DOHH2 (cell line): Measurements from ENCODE around the gene KIT.

Experiments
- H3F3A ChIP-seq: fragments of 200-600 bp; sonication (generic), shearing (Covaris generic); 2 replicates; pipeline ENCODE4 v1.6.0; 2016; ENCODE audit warnings: antibody characterized with exemption, mild to moderate bottlenecking; ENCODE audit not compliant: control insufficient read depth, insufficient read depth
- H3K27ac ChIP-seq: fragments of 200-600 bp; sonication (generic); 2 replicates; pipeline ENCODE4 v1.5.1; 2014; ENCODE audit warnings: low read depth, mild to moderate bottlenecking, low read length, moderate library complexity
- H3K27me3 ChIP-seq: fragments of 200-600 bp; sonication (generic); 2 replicates; pipeline ENCODE4 v1.6.1; 2014; ENCODE audit warnings: mild to moderate bottlenecking, low read length, mixed read lengths; ENCODE audit not compliant: control insufficient read depth
- H3K36me3 ChIP-seq: fragments of 200-600 bp; sonication (generic); 2 replicates; pipeline ENCODE4 v1.6.1; 2014; ENCODE audit warnings: mild to moderate bottlenecking, low read length, moderate library complexity, mixed read lengths; ENCODE audit not compliant: control insufficient read depth
- H3K4me1 ChIP-seq: fragments of 200-600 bp; sonication (generic); 2 replicates; pipeline ENCODE4 v1.6.1; 2014; ENCODE audit warnings: mild to moderate bottlenecking, low read length, mixed read lengths; ENCODE audit not compliant: control insufficient read depth
- H3K4me2 ChIP-seq: fragments of 200-600 bp; sonication (generic); 2 replicates; pipeline ENCODE4 v1.6.0; 2014; ENCODE audit warnings: mild to moderate bottlenecking, low read length, moderate library complexity
- H3K4me3 ChIP-seq: fragments of 200-600 bp; sonication (generic); 2 replicates; pipeline ENCODE4 v1.5.1; 2014; ENCODE audit warnings: mild to moderate bottlenecking, low read length, mixed read lengths
- H3K79me2 ChIP-seq: fragments of 200-600 bp; sonication (generic); 2 replicates; pipeline ENCODE4 v1.6.1; 2014; ENCODE audit warnings: mild to moderate bottlenecking, low read length, mixed read lengths; ENCODE audit not compliant: control insufficient read depth
- H3K9me2 ChIP-seq: fragments of 200-600 bp; sonication (generic); replicated peaks from 2 replicates; pipeline ENCODE4 v1.6.1; 2014; ENCODE audit warnings: mild to moderate bottlenecking, low read length, mixed read lengths; ENCODE audit not compliant: control insufficient read depth
- H3K9me3 ChIP-seq: fragments of 200-600 bp; sonication (generic); 2 replicates; pipeline ENCODE4 v1.6.1; 2014; ENCODE audit warnings: antibody characterized with exemption, low read length, mixed read lengths; ENCODE audit not compliant: control insufficient read depth, insufficient read depth
- H4K20me1 ChIP-seq: fragments of 200-600 bp; sonication (generic); 2 replicates; pipeline ENCODE4 v1.6.0; 2014; ENCODE audit warnings: low read depth, mild to moderate bottlenecking, antibody characterized with exemption, low read length, moderate library complexity; ENCODE audit not compliant: control insufficient read depth, insufficient read depth
- EZH2phosphoT487 ChIP-seq: fragments of 200-600 bp; sonication (generic); IDR thresholded peaks from 2 replicates; pipeline ENCODE4 v1.6.1; 2017; ENCODE audit warnings: borderline replicate concordance, mild to moderate bottlenecking, antibody characterized with exemption, low read length, moderate library complexity, mixed read lengths
- TF ChIP-seq, protein P1 (sequence below): fragments of 200-600 bp; sonication (generic); IDR thresholded peaks from one replicate; pipeline ENCODE4 v1.5.1; 2014; ENCODE audit warnings: antibody characterized with exemption, mild to moderate bottlenecking, low read depth, low read length; ENCODE audit not compliant: poor library complexity, severe bottlenecking

The KIT gene

GRCh38 chr4:54784161-54784671, 126.5 kb downstream of the KIT start:
- Histone ChIP-seq H3K9me2 (no peaks in the 10 kb centered on the region), H3K4me3 (no peak overlapping the region), H3K36me3 (no peaks in the 10 kb centered on the region), H3K9me3 (no peaks in the 10 kb centered on the region), H4K20me1 (no peaks in the 10 kb centered on the region), H3F3A (no peaks in the 10 kb centered on the region), H3K27ac (no peak overlapping the region), H3K4me2 (no peak overlapping the region), H3K27me3 (no peaks in the 10 kb centered on the region), H3K4me1 (no peaks in the 10 kb centered on the region), H3K79me2 (no peaks in the 10 kb centered on the region)
- no peak for TF ChIP-seq EZH2phosphoT487
- TF ChIP-seq, protein P1, sequence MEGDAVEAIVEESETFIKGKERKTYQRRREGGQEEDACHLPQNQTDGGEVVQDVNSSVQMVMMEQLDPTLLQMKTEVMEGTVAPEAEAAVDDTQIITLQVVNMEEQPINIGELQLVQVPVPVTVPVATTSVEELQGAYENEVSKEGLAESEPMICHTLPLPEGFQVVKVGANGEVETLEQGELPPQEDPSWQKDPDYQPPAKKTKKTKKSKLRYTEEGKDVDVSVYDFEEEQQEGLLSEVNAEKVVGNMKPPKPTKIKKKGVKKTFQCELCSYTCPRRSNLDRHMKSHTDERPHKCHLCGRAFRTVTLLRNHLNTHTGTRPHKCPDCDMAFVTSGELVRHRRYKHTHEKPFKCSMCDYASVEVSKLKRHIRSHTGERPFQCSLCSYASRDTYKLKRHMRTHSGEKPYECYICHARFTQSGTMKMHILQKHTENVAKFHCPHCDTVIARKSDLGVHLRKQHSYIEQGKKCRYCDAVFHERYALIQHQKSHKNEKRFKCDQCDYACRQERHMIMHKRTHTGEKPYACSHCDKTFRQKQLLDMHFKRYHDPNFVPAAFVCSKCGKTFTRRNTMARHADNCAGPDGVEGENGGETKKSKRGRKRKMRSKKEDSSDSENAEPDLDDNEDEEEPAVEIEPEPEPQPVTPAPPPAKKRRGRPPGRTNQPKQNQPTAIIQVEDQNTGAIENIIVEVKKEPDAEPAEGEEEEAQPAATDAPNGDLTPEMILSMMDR = no peak
